Spleen (tissue), 7 donors: ENCODE results near the gene PCDHB6.

Experiments used
- CTCF ChIP-seq, 11 experiments: fragments of 200-600 bp in 7 of 11; fragments of 450-650 bp in 4 of 11; sonication (generic) in 4 of 11; IDR thresholded peaks in 8 of 11; conservative IDR thresholded peaks in 3 of 11; 1 replicate in 7 of 11; 2 replicates in 4 of 11; pipeline versions ENCODE4 v1.4.0 to v1.8.0; 2016 to 2021; ENCODE audit warnings: antibody characterized with exemption in 11 of 11, inconsistent platforms in 4 of 11, mild to moderate bottlenecking in 1 of 11
- POLR2A ChIP-seq, 3 donors: fragments of 450-650 bp; IDR thresholded peaks; one replicate each; pipeline ENCODE4 v1.5.1; 2017; ENCODE audit warnings: antibody characterized with exemption in 3 of 3, mild to moderate bottlenecking in 1 of 3
- POLR2AphosphoS5 ChIP-seq, 3 donors: sonication (generic); formaldehyde crosslinking; IDR thresholded peaks; one replicate each; pipeline ENCODE4 v1.5.1; 2017; ENCODE audit warnings: antibody characterized with exemption in 3 of 3
- donor health status: DM: no; HTN: no; CAD: no; lungs with moderate emphysema.
- donor health status: DM: no; HTN: no; CAD: no.
- donor health status: DM: no; HTN: no; CAD: no.

- TF ChIP-seq CTCF (IDR thresholded peaks at IDR 0.05 in 8 of 11, conservative IDR thresholded peaks at IDR 0.05 in 3 of 11) (no peak), POLR2A (IDR thresholded peaks at IDR 0.05) (no peak), POLR2AphosphoS5 (IDR thresholded peaks at IDR 0.05) (no peak)
Observed at GRCh38 chr5:141101059-141101458, 48.8 kb upstream of the PCDHB6 start.
